GM21381 (cell line): ENCODE results near the gene C10orf71.

Experiments used
- ATAC-seq: cut with Tn5 transposase; IDR thresholded peaks from one replicate; pipeline ENCODE4 v1.9.1; 2021; ENCODE audit warnings: mild to moderate bottlenecking, moderate library complexity; ENCODE audit not compliant: unreplicated experiment

The C10orf71 gene

DNA sequence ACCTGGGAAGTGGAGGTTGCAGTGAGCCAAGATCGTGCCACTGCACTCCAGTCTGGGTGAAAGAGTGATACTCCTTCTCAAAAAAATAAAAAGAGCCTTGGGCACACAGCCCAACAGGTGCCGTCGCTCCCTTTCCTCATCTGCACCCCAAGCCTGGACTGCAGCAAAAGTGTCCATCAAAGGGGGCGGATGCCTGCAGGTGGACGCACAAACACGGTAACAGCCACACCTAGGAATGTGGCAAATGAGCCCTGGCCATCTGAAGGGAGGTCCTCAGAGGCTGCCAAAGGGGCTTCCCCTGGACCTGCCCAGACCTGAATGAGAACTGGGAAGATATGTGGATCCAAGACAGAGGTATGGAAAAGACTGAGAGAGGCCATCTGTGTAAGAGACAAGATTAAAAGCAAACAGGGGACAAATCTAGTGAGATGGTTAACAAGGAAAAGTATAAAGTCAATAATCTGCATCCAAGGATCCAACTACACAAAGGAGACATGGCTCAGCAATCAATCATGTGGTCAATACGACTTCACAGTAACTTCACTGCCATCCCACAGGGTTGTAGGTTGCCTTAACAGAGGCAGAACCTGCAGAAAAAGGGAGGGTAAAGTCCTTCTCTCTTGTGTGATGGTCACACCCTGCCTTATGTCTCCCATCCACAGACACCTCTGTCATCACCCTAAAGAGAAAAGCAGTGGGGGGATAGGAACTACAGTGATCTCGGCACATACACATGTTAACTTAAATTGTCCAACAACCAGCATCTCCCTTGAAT is 71.5 kb downstream of the C10orf71 start:
- no peak for ATAC-seq

DNA sequence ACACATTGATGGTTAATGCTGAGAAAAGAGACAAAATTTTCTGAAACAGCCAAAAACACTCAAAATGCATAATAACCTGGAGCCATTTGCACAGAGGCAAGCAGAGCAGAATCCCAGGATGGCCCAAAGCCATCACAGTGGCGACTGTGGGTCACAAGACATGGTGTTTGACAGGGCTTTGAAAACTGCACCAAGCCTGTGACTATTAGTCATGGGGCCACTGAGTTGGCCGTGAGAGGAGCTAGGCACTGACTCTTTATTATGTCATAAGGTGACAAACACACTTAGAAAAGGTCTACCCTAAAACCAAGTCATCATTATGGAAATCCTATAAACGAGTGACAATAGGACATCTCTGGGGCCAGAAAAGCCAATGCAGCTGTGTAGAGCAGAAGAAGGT is 73.0 kb downstream of the C10orf71 start:
- no peak for ATAC-seq

DNA sequence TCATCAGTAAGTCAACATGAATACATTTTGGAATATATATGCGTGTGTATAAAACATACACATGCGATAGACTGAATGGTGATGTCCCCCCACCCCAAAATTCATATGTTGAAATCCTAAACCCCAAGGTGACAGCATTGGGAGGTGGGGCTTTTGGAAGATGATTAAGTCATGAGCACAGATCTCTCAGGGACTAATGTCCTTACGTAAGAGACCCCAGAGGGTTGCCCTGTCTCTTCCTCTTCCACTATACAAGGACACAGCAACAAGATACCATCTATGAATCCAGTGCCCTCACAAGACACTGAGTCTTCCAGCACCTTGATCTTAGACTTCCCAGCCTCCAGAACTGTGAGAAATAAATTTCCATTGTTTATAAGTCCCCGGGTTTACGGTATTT is 74.4 kb downstream of the C10orf71 start:
- no peak for ATAC-seq

DNA sequence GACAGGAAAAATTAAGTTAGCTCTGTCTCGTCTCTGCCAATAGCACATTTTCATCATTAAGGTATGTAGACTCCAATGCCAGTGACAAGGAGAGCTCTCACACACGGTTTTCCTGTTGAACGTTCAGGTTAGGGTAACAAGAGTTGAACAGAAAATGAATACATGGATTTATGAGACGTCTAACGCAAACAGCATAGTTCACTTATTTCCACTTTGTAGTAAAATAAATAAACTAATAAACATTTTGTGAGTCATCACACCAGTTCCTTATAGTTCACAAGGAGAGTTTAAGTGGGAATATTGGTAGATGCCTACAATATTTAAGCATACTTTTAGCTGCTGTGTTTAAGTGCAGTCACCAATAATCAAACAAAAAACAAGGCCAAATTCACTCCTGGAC is 75.8 kb downstream of the C10orf71 start:
- ATAC-seq = no peak

DNA sequence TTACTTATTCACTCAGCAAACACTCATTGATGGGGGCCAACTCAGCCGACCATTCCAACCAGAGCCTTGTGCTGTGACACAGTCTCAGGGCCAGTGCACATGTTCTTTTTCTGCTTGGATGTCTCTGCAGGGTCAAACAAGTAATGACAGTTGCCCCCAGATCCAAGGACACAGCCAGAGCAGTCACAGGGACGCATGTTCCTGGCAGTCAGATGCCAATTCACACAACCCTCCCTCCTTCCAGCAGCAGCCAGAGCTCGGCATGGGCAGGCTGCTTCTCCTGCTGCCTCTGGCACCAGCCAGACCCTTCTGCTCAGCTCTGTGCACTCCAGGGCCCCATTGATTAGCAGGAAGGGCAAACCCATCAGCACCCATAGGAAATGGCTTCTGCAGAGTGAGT is 76.6 kb downstream of the C10orf71 start:
- no peak for ATAC-seq
